SU-DHL-6 (cell line): ENCODE measurements around the gene SLC25A18.

ENCODE experiments used
- CTCF ChIP-seq: fragments of 200-600 bp; sonication (generic); IDR thresholded peaks from one replicate; pipeline ENCODE4 v1.5.1; 2017; ENCODE audit warnings: antibody characterized with exemption, mild to moderate bottlenecking, low read length, moderate library complexity; ENCODE audit not compliant: insufficient read depth, poor library complexity, severe bottlenecking
- EZH2phosphoT487 ChIP-seq: fragments of 200-600 bp; sonication (generic), shearing (Covaris generic); conservative IDR thresholded peaks from 2 replicates; pipeline ENCODE4 v1.6.1; 2018; ENCODE audit warnings: mild to moderate bottlenecking, antibody characterized with exemption, low read length, moderate library complexity, mixed read lengths

GRCh38 chr22:17523925-17524324 lies 39.4 kb upstream of the SLC25A18 start:
- TF ChIP-seq CTCF (no peak), EZH2phosphoT487 (no peak)
